Stimulated activated naive CD8-positive, alpha-beta T cell treated with anti-CD3 and anti-CD28 coated beads, Interleukin-15, Interleukin-2, amounts not matched to agents 100 ng/mL and 50 ng/mL, for 24 hours (primary cell): ENCODE data around the gene ARL9.
"Not testable (repeated sequence)": the region's sequence is repeated elsewhere in the genome, so short reads cannot be mapped to it uniquely, and the experiment has no call there.

Experiments
- H3K27ac Mint-ChIP-seq: one replicate; pipeline ENCODE4 v1.8.0; 2021; ENCODE audit warnings: mild to moderate bottlenecking, mixed read lengths
- H3K27me3 Mint-ChIP-seq: one replicate; pipeline ENCODE4 v1.8.0; 2021; ENCODE audit warnings: mixed read lengths
- H3K36me3 Mint-ChIP-seq: one replicate; pipeline ENCODE4 v1.8.0; 2021; ENCODE audit warnings: low read depth, mixed read lengths
- H3K4me1 Mint-ChIP-seq: one replicate; pipeline ENCODE4 v1.8.0; 2021; ENCODE audit warnings: low read depth, mixed read lengths
- H3K4me3 Mint-ChIP-seq: one replicate; pipeline ENCODE4 v1.8.0; 2021; ENCODE audit warnings: mild to moderate bottlenecking, mixed read lengths
- H3K9me3 Mint-ChIP-seq: one replicate; pipeline ENCODE4 v1.8.0; 2021; ENCODE audit warnings: mixed read lengths

ARL9 gene, protein sequence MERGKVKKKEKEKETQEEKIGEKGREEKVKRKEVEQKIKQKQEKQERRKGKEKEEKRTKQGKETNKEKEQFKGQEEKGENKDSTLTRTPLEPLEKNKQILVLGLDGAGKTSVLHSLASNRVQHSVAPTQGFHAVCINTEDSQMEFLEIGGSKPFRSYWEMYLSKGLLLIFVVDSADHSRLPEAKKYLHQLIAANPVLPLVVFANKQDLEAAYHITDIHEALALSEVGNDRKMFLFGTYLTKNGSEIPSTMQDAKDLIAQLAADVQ

GRCh38 chr4:56505269-56506130, at the start of gene ARL9:
ARL9 (plus strand) TSS chr4:56505791; CDS start chr4:56505863, 72 bp downstream.
- no peaks in the 10 kb centered on the region for H3K27me3 Mint-ChIP-seq
- peaks cover 17% of the 10 kb centered on the region for H3K4me1 Mint-ChIP-seq
- H3K27ac Mint-ChIP-seq = peak within 1 kb of the TSS; percentile 94
- no peaks in the 10 kb centered on the region for H3K9me3 Mint-ChIP-seq
- peak within 1 kb of the TSS; percentile 84 for H3K4me3 Mint-ChIP-seq
- peaks cover 16% of the 10 kb centered on the region for H3K36me3 Mint-ChIP-seq

DNA sequence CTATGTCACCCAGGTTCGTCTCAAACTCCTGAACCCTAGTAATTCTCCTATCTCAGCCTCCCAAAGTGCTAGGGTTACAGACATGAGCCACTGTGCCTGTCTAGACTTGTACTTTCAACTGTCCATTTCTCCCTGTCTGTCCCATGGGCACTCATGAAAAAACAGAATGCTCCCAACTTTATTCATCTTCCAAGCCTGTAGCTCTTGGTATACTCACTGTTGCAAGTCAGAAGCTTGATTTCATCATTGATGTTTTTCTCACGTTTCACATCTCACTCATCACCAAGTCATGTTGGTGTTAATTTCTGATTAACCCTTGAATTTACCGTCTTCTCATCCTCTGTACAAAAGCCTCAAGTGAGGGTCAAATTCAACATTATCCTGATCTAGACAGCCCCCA, 45.5 kb upstream of the ARL9 start:
- Mint-ChIP-seq H3K27ac (peak overlapping the region; percentile 67), H3K4me1 (peaks cover 34% of the 10 kb centered on the region), H3K9me3 (no peaks in the 10 kb centered on the region), H3K27me3 (no peaks in the 10 kb centered on the region), H3K36me3 (peaks cover 80% of the 10 kb centered on the region), H3K4me3 (no peak overlapping the region)

DNA sequence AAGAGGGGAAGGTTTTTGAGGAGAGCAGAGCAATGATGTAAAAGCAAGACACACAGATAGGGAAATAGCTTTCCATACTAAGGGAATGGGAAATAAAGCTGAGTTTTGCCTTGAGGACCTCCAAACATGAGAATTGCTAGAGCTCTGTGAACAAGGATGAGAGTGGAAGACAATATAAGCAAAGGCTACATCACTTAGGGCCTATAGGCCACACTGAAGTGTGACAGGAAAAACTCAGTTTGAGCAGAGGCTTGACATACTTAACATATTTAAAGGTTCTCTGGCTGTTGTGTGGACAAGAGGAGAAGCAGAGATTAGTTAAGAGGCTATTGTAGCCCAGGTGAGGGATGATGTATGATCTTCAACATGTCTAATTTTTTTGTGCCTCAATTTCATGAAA, 43.4 kb upstream of the ARL9 start:
- peaks cover 50% of the 10 kb centered on the region for H3K4me1 Mint-ChIP-seq
- peak overlapping the region; percentile 7 for H3K27ac Mint-ChIP-seq
- no peaks in the 10 kb centered on the region for H3K27me3 Mint-ChIP-seq
- peaks cover 62% of the 10 kb centered on the region for H3K36me3 Mint-ChIP-seq
- no peak overlapping the region for H3K4me3 Mint-ChIP-seq
- no peaks in the 10 kb centered on the region for H3K9me3 Mint-ChIP-seq

GRCh38 chr4:56463711-56464110, 41.9 kb upstream of the ARL9 start:
- peaks cover 56% of the 10 kb centered on the region for H3K36me3 Mint-ChIP-seq
- peaks cover 58% of the 10 kb centered on the region for H3K4me1 Mint-ChIP-seq
- H3K4me3 Mint-ChIP-seq = no peak overlapping the region
- H3K27me3 Mint-ChIP-seq = no peaks in the 10 kb centered on the region
- no peak overlapping the region for H3K27ac Mint-ChIP-seq
- H3K9me3 Mint-ChIP-seq = no peaks in the 10 kb centered on the region

DNA sequence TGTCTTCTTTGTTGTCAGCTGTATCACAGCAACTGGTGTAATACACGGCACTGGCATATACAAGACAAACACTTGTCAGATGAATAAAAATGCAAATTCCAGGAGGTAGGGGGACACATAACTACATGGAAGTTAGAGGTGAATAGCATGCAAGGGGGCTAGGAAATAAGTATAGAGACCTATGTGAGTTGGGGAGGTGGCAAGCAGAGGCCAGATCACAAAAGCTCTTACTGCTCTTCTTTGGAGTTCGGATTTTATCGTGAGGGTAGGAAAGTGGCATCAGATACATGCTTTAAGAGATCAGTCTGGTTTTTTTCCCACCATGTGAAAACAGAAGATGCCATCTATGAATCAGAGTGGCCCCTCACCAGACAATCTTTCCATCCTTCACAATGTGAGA, 41.0 kb upstream of the ARL9 start:
- Mint-ChIP-seq H3K4me1 (peaks cover 67% of the 10 kb centered on the region), H3K27ac (no peak overlapping the region), H3K36me3 (peaks cover 53% of the 10 kb centered on the region), H3K4me3 (peak overlapping the region; percentile 97), H3K9me3 (no peaks in the 10 kb centered on the region), H3K27me3 (no peaks in the 10 kb centered on the region)

- no peaks in the 10 kb centered on the region for H3K27me3 Mint-ChIP-seq
- peaks cover 50% of the 10 kb centered on the region for H3K36me3 Mint-ChIP-seq
- no peaks in the 10 kb centered on the region for H3K9me3 Mint-ChIP-seq
- H3K4me1 Mint-ChIP-seq = peaks cover 66% of the 10 kb centered on the region
- peak overlapping the region; percentile 95 for H3K27ac Mint-ChIP-seq
- H3K4me3 Mint-ChIP-seq = peak overlapping the region; percentile 97
Measured at GRCh38 chr4:56465599-56466295, 39.8 kb upstream of the ARL9 start.

DNA sequence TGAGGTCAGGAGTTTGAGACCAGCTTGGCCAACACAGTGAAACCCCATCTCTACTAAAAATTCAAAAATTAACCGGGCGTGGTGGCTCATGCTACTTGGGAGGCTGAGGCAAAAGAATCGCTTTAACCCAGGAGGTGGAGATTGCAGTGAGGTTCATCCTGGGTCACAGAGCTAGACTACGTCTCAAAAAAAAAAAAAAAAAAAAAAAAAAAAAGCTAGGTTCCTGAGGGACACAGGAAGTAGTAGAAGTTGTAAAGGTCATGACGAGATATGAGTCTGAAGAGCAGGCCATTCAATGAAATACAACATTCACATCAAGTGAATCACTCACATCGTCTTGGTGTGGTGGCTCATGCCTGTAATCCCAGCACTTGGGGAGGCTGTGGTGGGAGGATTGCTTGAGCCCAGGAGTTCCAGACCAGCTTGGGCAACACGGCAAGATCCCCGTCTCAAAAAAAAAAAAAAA, 39.3 kb upstream of the ARL9 start:
- Mint-ChIP-seq H3K27ac (peak overlapping the region; percentile 95), H3K4me1 (peaks cover 66% of the 10 kb centered on the region), H3K4me3 (peak overlapping the region; percentile 97), H3K36me3 (peaks cover 48% of the 10 kb centered on the region)
- H3K27me3 Mint-ChIP-seq, H3K9me3 Mint-ChIP-seq: not testable (repeated sequence)

DNA sequence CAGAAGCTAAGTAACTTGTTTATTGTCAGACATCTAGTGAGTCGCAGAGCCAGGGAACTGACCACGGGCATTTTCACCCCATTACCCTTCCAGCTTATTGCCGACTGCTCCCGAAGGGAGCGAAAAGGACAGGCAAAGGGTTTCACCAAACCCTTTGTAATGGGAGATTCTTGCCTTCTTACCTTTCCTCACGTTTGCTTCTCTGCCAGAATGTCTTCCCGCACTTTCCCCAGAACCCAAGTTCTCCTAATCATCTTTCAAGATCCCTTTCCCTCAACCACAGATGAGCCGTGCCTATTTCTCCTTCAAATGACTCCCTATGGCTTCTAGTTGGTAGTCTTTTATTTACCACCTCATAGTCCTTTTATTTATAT, 38.7 kb upstream of the ARL9 start:
- peaks cover 48% of the 10 kb centered on the region for H3K36me3 Mint-ChIP-seq
- H3K27ac Mint-ChIP-seq = peak overlapping the region; percentile 95
- H3K27me3 Mint-ChIP-seq = no peaks in the 10 kb centered on the region
- peak overlapping the region; percentile 97 for H3K4me3 Mint-ChIP-seq
- peaks cover 66% of the 10 kb centered on the region for H3K4me1 Mint-ChIP-seq
- H3K9me3 Mint-ChIP-seq = no peaks in the 10 kb centered on the region

DNA sequence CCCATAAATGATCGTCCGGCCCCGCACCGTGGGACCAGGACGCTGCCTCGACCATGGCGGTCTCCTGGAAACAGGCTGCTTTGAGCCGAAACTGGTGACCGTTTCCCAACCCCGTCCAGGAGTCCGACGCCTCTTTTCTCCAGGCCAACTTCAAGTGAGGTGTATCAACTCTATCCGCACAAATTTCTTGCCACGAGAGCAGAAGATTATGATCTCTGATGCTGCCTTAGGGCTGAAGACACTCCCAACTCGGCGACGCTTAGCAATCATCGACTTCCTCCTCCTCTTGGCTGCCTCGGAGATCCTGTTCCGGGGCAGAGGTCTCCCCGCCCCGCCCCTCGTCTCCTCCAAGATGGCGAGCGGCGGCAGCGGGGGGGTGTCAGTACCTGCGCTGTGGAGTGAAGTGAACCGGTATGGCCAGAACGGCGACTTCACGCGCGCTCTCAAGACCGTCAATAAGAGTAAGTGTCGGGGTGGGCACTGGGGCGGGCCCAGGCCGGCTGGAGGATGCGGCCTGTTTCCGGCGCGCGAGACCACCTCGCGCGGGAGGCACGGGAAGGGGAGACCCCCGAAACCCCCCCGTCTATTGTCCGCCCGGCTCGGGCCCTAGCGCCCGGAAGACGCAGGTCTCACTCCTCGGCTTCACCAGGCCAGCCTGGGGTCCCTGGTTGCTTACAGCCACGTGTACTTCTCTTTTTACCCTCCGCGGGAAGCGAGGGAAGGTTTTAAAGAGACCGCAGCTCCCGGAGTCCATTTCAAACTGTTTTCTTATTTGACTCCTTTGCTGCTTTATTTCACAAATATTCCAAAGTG, 38.1 kb upstream of the ARL9 start, which contains the start of gene SRP72:
Gene SRP72, plus strand, starts transcription at position 334 of the 813 bp plus-strand sequence. Its CDS starts 19 bp downstream, at position 353.
- no peaks in the 10 kb centered on the region for H3K27me3 Mint-ChIP-seq
- H3K4me3 Mint-ChIP-seq = peak within 1 kb of the TSS; percentile 97
- peaks cover 47% of the 10 kb centered on the region for H3K36me3 Mint-ChIP-seq
- no peaks in the 10 kb centered on the region for H3K9me3 Mint-ChIP-seq
- H3K4me1 Mint-ChIP-seq = peaks cover 60% of the 10 kb centered on the region
- peak within 1 kb of the TSS; percentile 95 for H3K27ac Mint-ChIP-seq

- H3K27me3 Mint-ChIP-seq = no peaks in the 10 kb centered on the region
- no peaks in the 10 kb centered on the region for H3K9me3 Mint-ChIP-seq
- H3K4me3 Mint-ChIP-seq = peak overlapping the region; percentile 97
- peak overlapping the region; percentile 91 for H3K27ac Mint-ChIP-seq
- peaks cover 49% of the 10 kb centered on the region for H3K36me3 Mint-ChIP-seq
- H3K4me1 Mint-ChIP-seq = peaks cover 59% of the 10 kb centered on the region
Measured at GRCh38 chr4:56468097-56468422, 37.5 kb upstream of the ARL9 start.

DNA sequence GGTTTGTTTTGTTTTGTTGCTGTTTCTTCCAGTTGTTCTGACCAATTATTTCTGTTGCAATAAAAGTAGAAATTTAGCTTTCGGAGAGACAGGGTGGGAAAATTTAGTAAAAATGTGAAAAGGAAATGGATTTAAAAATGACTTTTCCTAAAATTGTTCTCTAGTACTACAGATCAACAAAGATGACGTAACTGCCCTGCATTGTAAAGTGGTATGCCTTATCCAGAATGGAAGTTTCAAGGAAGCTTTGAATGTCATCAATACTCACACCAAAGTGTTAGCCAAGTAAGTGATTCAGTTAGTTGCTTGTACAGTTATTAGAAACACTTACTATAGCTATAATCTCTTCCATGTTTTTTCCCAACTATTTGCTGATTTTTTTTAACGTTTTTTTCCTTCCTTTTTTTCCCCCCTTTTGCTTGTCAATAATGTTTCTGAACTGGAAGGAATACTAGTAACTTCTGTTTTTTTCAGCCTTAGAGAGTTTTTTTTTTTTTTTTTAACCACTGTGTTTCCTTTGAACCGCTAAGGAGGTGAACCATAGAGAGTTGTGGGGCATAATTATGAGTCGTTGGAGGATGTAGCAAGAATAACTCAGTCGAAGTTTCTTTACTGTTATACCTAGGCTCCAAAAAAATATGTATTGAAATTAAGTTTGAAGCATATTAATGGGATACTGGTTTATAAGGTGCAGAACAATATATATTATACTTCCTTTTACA, 35.9 kb upstream of the ARL9 start:
- H3K36me3 Mint-ChIP-seq = peaks cover 50% of the 10 kb centered on the region
- H3K9me3 Mint-ChIP-seq = no peaks in the 10 kb centered on the region
- peak overlapping the region; percentile 54 for H3K27ac Mint-ChIP-seq
- peak overlapping the region; percentile 97 for H3K4me3 Mint-ChIP-seq
- H3K27me3 Mint-ChIP-seq = no peaks in the 10 kb centered on the region
- peaks cover 45% of the 10 kb centered on the region for H3K4me1 Mint-ChIP-seq

GRCh38 chr4:56475917-56476316, 29.7 kb upstream of the ARL9 start:
- no peak overlapping the region for H3K4me3 Mint-ChIP-seq
- no peaks in the 10 kb centered on the region for H3K9me3 Mint-ChIP-seq
- no peak overlapping the region for H3K27ac Mint-ChIP-seq
- H3K27me3 Mint-ChIP-seq = no peaks in the 10 kb centered on the region
- H3K36me3 Mint-ChIP-seq = peaks cover 81% of the 10 kb centered on the region
- H3K4me1 Mint-ChIP-seq = no peaks in the 10 kb centered on the region

DNA sequence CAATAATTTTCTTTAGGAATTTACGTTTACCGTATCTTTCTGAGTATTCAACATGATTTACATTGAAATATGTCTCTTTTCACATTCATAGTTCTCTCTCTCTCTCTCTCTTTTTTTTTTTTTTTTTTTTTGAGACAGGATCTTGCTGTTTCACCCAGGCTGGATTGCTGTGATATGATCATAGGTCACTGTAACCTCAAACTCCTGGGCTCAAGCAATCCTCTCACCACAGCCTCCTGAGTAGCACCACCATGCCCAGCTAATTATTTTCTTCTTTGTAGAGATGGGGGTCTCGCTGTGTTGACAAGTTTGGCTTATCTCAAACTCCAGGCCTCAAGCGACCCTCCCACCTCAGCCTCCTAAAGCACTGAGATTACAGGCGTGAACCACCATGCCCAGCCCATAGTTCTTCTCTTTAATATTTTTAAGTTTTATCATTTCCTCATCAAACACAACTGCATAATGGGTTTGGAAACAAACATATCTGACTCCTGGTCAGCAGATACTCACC, 28.3 kb upstream of the ARL9 start:
- no peaks in the 10 kb centered on the region for H3K4me1 Mint-ChIP-seq
- H3K27ac Mint-ChIP-seq = peak overlapping the region; percentile 31
- H3K36me3 Mint-ChIP-seq = peaks cover 77% of the 10 kb centered on the region

GRCh38 chr4:56480691-56481090, 24.9 kb upstream of the ARL9 start:
- Mint-ChIP-seq H3K9me3 (no peaks in the 10 kb centered on the region), H3K4me1 (no peaks in the 10 kb centered on the region), H3K4me3 (no peak overlapping the region), H3K27me3 (no peaks in the 10 kb centered on the region), H3K27ac (no peak overlapping the region), H3K36me3 (peaks cover 76% of the 10 kb centered on the region)

More for the DNA sequence above, 28.3 kb upstream of the ARL9 start:
- Mint-ChIP-seq H3K4me3 (no peak overlapping the region), H3K9me3 (no peaks in the 10 kb centered on the region), H3K27me3 (no peaks in the 10 kb centered on the region)
